ENCODE results near the gene PNPLA7.

GRCh38 chr9:137547687-137548543, 2.3 kb downstream of the PNPLA7 start:
- TF ChIP-seq CTCF (IDR thresholded peaks at IDR 0.05) (no peak), POLR2A (IDR thresholded peaks at IDR 0.05) (no peak)
